Heart right ventricle (tissue), 16 donors: ENCODE data around the gene NXN. TPM values are rescaled to one million over a fixed set of nuclear protein-coding genes. Genes with fewer than 3 reads are reported as not detected.
"Not testable (repeated sequence)": the region's sequence is repeated elsewhere in the genome, so short reads cannot be mapped to it uniquely, and the experiment has no call there.

Source experiments
- ATAC-seq, 8 donors: fragments of 200-7000 bp; cut with Tn5 transposase; one replicate each; pipeline ENCODE4 v1.9.1; 2020; ENCODE audit warnings: mild to moderate bottlenecking in 8 of 8, moderate library complexity in 8 of 8, moderate number of reproducible peaks in 1 of 8
- DNase-seq, 2 donors: peaks; one replicate each; pipeline ENCODE4 v3.0.0-alpha.2; 2020
- H3K27ac ChIP-seq, 10 donors: fragments of 200-600 bp; sonication (generic) in 2 of 10; one replicate each; pipeline versions ENCODE4 v1.5.0 to v1.8.0; 2020 to 2022; ENCODE audit warnings: mild to moderate bottlenecking in 3 of 10
- H3K27me3 ChIP-seq, 7 donors: fragments of 200-600 bp; one replicate each; pipeline ENCODE4 v1.8.0; 2021 to 2022; ENCODE audit warnings: mild to moderate bottlenecking in 2 of 7
- H3K36me3 ChIP-seq, 9 donors: fragments of 200-600 bp; sonication (generic) in 1 of 9; one replicate each; pipeline versions ENCODE4 v1.5.0 to v1.8.0; 2020 to 2022; ENCODE audit warnings: mild to moderate bottlenecking in 2 of 9
- H3K4me1 ChIP-seq, 9 donors: fragments of 200-600 bp; sonication (generic) in 1 of 9; one replicate each; pipeline versions ENCODE4 v1.5.0 to v1.8.0; 2020 to 2022; ENCODE audit warnings: mild to moderate bottlenecking in 4 of 9
- H3K4me3 ChIP-seq, 10 donors: fragments of 200-600 bp; sonication (generic) in 2 of 10; one replicate each; pipeline versions ENCODE4 v1.5.0 to v1.8.0; 2020 to 2022; ENCODE audit warnings: mild to moderate bottlenecking in 7 of 10, moderate library complexity in 2 of 10
- H3K9me3 ChIP-seq, 11 donors: fragments of 200-600 bp in 10 of 11; sonication (generic) in 2 of 11; one replicate each; pipeline versions ENCODE4 v1.5.0 to v1.8.0; 2013 to 2022; ENCODE audit warnings: mild to moderate bottlenecking in 2 of 11, control low read depth in 1 of 11, moderate library complexity in 1 of 11
- CTCF ChIP-seq, 9 donors: fragments of 200-600 bp; sonication (generic) in 2 of 9; IDR thresholded peaks; one replicate each; pipeline versions ENCODE4 v1.5.0 to v1.8.0; 2021 to 2022; ENCODE audit warnings: antibody characterized with exemption in 9 of 9, mild to moderate bottlenecking in 5 of 9, moderate library complexity in 1 of 9
- WGBS, 2 donors: extraction: QIAGEN DNeasy Blood & Tissue Kit; methylation state at CpG; one replicate each; pipeline ENCODE4 v1.1.7; 2013; ENCODE audit warnings: inconsistent platforms in 1 of 2; 5-methylcytosine and 5-hydroxymethylcytosine counted together
- intact Hi-C, 10 donors: fragments of 100-400 bp; cut with DNase I; formaldehyde crosslinking; loops; one replicate each; pipeline versions ENCODE4 v1.11.1 to v1.14.2; 2022
- polyA plus RNA-seq, 2 donors: library from polyadenylated mRNA; stranded (reverse); fragments of 200-250 nt; gene quantifications; one replicate each; pipeline ENCODE4 v1.2.3, GENCODE V29; 2013
- total RNA-seq, 10 donors: library from RNA; stranded (reverse); fragmentation: NEBNext Ultra II Directional in 3 of 10; extraction: Animal tissue kit (Norgen Biotek cat#: 25700) in 3 of 10; gene quantifications; one replicate each; pipeline versions ENCODE4 v1.2.1 to v1.2.4, GENCODE V29; 2021 to 2023
- donor health status: Arrhythmogenic right ventricular cardiomyopathy.
- donor health status: ischemic (EF 13 %, LVEDD 7.1; RV severe dilation, severe dysfunction).
- donor health status: healthy with polysubstance abuse.
- donor health status: DM: no; HTN: yes; CAD: no.
- donor health status: DM: no; HTN: no; CAD: no.
- donor health status: ischemic (EF 25% LVEDD 6.9; RV normal size, moderate dysfunction).
- donor health status: ischemic (EF 25% LVEDD 5.7; RV mildly dilated, moderate dysfunction).
- donor health status: healthy.
- donor health status: DM: yes; HTN: yes; CAD: no.
- donor health status: Ischemic cardiomyopathy.
- donor health status: ischemic (EF 35%, LVEDD 5.7; RV mildly dilated, moderate dysfunction).
- donor health status: nonischemic (EF 11% LVEDD 7.7; RV severe dilation, severe dysfunction).
- donor health status: DM: yes; HTN: yes; CAD: no.
- donor health status: PGD.
- donor health status: ischemic (EF 29% LVEDD 5.4; RV normal size, mild dysfunction).
- donor health status: nonischemic (EF 23%, LVEDD 6.1; RV moderate dilation, normal function).

The NXN gene
- total and polyA plus RNA-seq, 12 donors: 9.9 to 24.4 (median 15.9) TPM

- intact Hi-C loops: no loop called here
- Histone ChIP-seq H3K27ac (no peak overlapping the region), H3K9me3 (no peaks in the 10 kb centered on the region), H3K36me3 (peaks cover 0 to 8% (median 0%) of the 10 kb centered on the region in 9 donors), H3K4me1 (peaks cover 0 to 23% (median 5%) of the 10 kb centered on the region in 9 donors), H3K4me3 (no peak overlapping the region), H3K27me3 (no peaks in the 10 kb centered on the region)
- DNase-seq (no peak), ATAC-seq (no peak)
- no peak for TF ChIP-seq CTCF (IDR thresholded peaks at IDR 0.05)
- WGBS, 2 donors: 79 to 82% methylated on average over 6 of the region's 6 CpGs
Observed at GRCh38 chr17:925817-926216, 53.8 kb downstream of the NXN start.

- DNase-seq (no peak), ATAC-seq (no peak)
- H3K4me1 ChIP-seq: peaks cover 0 to 20% (median 3%) of the 10 kb centered on the region in 9 donors
- H3K36me3 ChIP-seq: peaks cover 0 to 8% (median 0%) of the 10 kb centered on the region in 9 donors
- intact Hi-C loops: no loop called here
- no peak overlapping the region for H3K4me3 ChIP-seq
- TF ChIP-seq CTCF (IDR thresholded peaks at IDR 0.05): no peak
- H3K9me3 ChIP-seq: no peaks in the 10 kb centered on the region
- H3K27ac ChIP-seq: no peak overlapping the region
- H3K27me3 ChIP-seq: no peaks in the 10 kb centered on the region
- 93 to 95% methylated on average over 14 to 15 of the region's 15 CpGs for WGBS, 2 donors
Observed at GRCh38 chr17:924711-925475, 54.7 kb downstream of the NXN start.

- 91 to 97% methylated on average over 15 of the region's 15 CpGs for WGBS, 2 donors
- DNase-seq, H3K36me3 ChIP-seq, H3K9me3 ChIP-seq, ATAC-seq, H3K27ac ChIP-seq, H3K27me3 ChIP-seq, intact Hi-C loops, H3K4me3 ChIP-seq: not testable (repeated sequence)
- peaks cover 0 to 14% (median under 1%) of the 10 kb centered on the region in 9 donors for H3K4me1 ChIP-seq
Observed at GRCh38 chr17:924306-924705, 55.3 kb downstream of the NXN start.

- Histone ChIP-seq H3K4me3 (no peak overlapping the region), H3K4me1 (peaks cover 0 to 13% (median 0%) of the 10 kb centered on the region in 9 donors), H3K27me3 (no peaks in the 10 kb centered on the region), H3K36me3 (peaks cover 0 to 4% (median 0%) of the 10 kb centered on the region in 9 donors), H3K9me3 (no peaks in the 10 kb centered on the region), H3K27ac (no peak overlapping the region)
- ATAC-seq (no peak), DNase-seq (no peak)
- 91 to 97% methylated on average over 9 of the region's 9 CpGs for WGBS, 2 donors
- TF ChIP-seq CTCF (IDR thresholded peaks at IDR 0.05): no peak
- intact Hi-C loops: no loop called here
Observed at GRCh38 chr17:923633-924032, 55.9 kb downstream of the NXN start.

GRCh38 chr17:921161-921560, 58.4 kb downstream of the NXN start:
- Histone ChIP-seq H3K36me3 (peaks cover 0 to 4% (median 0%) of the 10 kb centered on the region in 9 donors), H3K27me3 (no peaks in the 10 kb centered on the region), H3K27ac (no peak overlapping the region), H3K4me3 (no peak overlapping the region), H3K9me3 (no peaks in the 10 kb centered on the region), H3K4me1 (peaks cover 0 to 28% (median 8%) of the 10 kb centered on the region in 9 donors)
- intact Hi-C loops: no loop called here
- ATAC-seq (peak in 1 of 8 donors; percentile 41), DNase-seq (no peak)
- 93 to 96% methylated on average over 13 of the region's 13 CpGs for WGBS, 2 donors
- no peak for TF ChIP-seq CTCF (IDR thresholded peaks at IDR 0.05)
